COLO668 (cell line): Measurements from ENCODE around the gene NPFF.
"Not testable (repeated sequence)": the region's sequence is repeated elsewhere in the genome, so short reads cannot be mapped to it uniquely, and the experiment has no call there.

Experiments
- DNase-seq: peaks from one replicate; lab custom pipeline; 2025; ENCODE audit not compliant: unreplicated experiment; lab: John Stamatoyannopoulos, UW

The NPFF gene, protein sequence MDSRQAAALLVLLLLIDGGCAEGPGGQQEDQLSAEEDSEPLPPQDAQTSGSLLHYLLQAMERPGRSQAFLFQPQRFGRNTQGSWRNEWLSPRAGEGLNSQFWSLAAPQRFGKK

DNA sequence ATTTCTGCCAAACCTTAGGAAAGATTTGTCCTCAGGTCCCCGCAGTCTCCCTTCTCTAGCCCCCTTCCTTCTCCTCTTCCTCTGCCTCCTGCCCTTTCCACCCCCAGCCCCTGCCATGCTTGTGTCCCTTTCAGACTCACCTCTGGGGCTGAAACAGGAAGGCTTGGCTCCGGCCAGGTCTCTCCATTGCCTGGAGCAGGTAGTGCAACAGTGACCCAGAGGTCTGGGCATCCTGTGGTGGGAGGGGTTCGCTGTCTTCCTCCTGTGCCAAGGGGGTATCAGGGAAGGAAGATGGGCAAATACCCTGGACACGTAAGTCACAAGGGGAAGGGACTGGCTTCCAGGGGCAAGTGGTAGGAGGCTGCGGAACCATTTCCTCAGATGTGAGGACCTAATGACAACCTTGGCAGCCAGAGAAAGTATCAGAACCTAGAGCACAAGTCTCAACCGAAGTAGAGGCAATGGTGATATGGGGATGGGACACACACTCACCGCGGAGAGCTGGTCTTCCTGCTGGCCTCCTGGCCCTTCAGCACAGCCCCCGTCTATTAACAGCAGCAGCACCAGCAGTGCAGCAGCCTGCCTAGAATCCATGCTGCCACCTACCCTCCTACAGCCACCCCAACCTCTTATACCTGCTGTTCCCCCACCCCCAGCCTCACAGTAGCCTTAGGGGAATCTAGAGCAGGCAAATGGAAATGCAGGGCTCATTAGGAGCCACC is at the start of gene NPFF:
NPFF (minus strand) TSS at position 604 of the 722 bp plus-strand sequence; CDS start at position 594, 10 bp downstream.
- no peak for DNase-seq

GRCh38 chr12:53552361-53553327 is 45.4 kb upstream of the NPFF start:
- DNase-seq = no peak

DNA sequence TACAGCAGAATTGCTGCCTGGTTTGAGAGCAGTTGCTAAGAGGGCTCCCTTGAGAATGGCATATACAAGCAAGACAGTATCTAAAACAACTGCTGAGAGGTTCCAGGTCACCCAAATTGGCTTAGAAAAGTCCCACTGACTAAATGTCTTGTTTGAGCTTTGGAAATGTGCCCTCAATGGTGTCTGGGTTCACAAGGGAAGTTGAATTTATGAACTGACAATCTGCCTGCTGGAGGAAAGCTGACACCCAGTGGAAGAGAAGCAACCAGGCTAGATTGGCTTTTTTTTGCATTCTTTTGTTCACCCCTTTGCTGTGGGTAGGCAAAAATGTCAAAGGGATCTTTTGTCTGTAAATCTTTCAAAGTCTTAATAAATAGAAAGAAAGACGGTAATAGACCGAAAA is 44.6 kb upstream of the NPFF start:
- no peak for DNase-seq

- DNase-seq = no peak
Observed at GRCh38 chr12:53550595-53550994, 43.3 kb upstream of the NPFF start.

GRCh38 chr12:53550131-53550530 is 42.8 kb upstream of the NPFF start:
- not testable (repeated sequence) for DNase-seq

- DNase-seq = not testable (repeated sequence)
Observed at GRCh38 chr12:53548354-53548753, 41.1 kb upstream of the NPFF start.

GRCh38 chr12:53543539-53543938 is 36.3 kb upstream of the NPFF start:
- peak; percentile 8 for DNase-seq

DNA sequence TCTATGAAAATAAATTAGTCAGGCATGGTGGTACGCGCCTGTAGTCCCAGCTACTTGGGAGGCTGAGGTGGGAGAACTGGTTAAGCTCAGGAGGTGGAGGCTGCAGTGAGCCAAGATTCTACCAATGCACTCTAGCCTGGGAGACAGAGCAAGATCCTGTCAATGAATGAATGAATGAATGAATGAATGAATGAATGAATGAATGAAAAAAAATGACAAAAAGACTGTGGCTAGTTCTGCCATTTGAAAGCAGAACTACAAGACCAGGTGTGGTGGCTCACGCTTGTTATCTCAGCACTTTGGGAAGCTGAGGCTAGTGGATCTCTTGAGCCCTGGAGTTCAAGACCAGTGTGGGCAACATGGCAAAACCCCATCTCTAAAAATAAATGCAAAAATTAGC is 32.2 kb upstream of the NPFF start:
- DNase-seq = no peak

GRCh38 chr12:53538209-53538689 is 31.0 kb upstream of the NPFF start:
- no peak for DNase-seq

- DNase-seq = no peak
Observed at GRCh38 chr12:53536962-53537361, 29.7 kb upstream of the NPFF start.

- no peak for DNase-seq
Observed at GRCh38 chr12:53533471-53533870, 26.2 kb upstream of the NPFF start.

- no peak for DNase-seq
Observed at GRCh38 chr12:53532524-53533445, 25.5 kb upstream of the NPFF start.

- DNase-seq = no peak
Observed at GRCh38 chr12:53532021-53532420, 24.7 kb upstream of the NPFF start.

GRCh38 chr12:53530920-53531319 is 23.6 kb upstream of the NPFF start:
- no peak for DNase-seq

DNA sequence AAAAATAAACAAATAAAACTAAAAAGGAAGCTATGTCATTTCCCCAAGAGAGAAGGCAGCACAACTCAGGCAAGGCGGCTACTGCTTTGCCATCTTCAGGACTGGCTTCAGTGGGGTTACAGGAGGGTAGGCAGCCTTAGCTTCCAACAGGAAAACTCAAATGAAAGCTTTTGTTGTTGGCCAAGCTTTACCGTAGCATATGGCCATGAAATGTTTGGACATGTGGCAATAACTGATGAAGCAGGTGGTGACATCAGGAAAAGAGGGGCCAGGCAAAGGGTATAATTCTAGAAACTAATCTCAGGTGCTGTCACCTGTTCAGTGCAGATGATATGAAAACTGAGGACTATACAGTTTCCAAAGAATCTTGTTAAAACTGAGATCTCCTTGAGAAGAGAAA is 22.8 kb upstream of the NPFF start:
- no peak for DNase-seq

- no peak for DNase-seq
Observed at GRCh38 chr12:53524476-53524875, 17.2 kb upstream of the NPFF start.

DNA sequence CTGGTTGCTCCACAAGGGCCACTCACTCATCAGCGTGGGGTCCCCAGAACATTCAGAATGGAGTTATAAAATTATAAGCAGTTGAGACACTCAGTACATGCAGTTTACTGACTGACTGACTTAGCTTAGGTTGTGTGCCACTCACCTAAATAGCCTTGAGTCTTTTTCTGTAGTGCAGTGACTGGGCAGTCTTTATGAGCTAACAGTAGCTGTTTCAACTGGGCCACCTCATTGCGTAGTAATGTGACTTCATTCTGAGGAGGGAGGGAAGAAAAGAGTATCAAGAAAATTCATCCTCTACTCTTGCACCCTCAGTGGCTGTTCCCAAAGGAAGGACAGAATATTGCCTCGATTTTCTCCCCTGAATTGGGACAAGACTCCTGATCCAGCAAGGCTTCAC is 15.8 kb upstream of the NPFF start:
- DNase-seq = no peak

- DNase-seq = no peak
Observed at GRCh38 chr12:53518381-53518780, 11.1 kb upstream of the NPFF start.

DNA sequence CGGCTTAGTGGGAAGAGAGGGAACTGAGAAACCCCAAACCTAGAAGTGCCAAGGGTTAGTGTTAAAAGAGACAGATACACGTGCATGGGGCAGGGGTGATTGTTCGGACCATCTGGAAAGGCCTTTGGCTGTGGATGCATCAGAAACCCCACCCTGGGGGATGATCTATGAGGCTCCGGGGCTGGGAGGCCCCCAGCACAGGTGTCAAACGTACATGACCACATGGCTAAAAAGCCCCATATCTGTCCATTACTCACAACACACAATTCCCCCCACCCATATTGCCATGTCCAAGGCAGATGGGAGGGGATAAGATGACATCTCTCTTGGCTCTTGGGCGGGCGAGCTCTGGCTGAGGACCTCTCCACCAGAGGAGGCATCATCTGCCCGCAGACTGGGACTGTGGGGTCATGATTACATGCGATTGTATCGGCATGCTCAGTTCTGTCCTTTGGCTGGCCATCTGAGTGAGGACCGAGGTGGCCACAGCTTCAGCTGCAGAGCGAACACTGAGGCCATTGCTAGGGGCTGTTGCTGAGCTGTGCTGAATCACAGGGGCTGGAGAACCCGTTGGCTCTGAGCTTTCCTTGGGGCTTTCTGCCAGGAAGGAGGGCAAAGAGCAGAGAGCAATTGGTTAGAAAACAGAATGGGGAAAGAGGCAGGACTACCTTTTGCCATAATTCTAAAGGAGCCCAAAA is 9.6 kb upstream of the NPFF start:
- no peak for DNase-seq

- no peak for DNase-seq
Observed at GRCh38 chr12:53515291-53515680, 8.0 kb upstream of the NPFF start.
